ENCODE results near the gene POLR2J2. TPM values are rescaled to one million over a fixed set of nuclear protein-coding genes. Genes with fewer than 3 reads are reported as not detected.
A peak's percentile ranks its signal among the peaks of the same experiment; 100 is the strongest.
"Not testable (repeated sequence)": the region's sequence is repeated elsewhere in the genome, so short reads cannot be mapped to it uniquely, and the experiment has no call there.

Gene POLR2J2
- total RNA-seq, 1 donor from 2014 or later, result 4.6 TPM

DNA sequence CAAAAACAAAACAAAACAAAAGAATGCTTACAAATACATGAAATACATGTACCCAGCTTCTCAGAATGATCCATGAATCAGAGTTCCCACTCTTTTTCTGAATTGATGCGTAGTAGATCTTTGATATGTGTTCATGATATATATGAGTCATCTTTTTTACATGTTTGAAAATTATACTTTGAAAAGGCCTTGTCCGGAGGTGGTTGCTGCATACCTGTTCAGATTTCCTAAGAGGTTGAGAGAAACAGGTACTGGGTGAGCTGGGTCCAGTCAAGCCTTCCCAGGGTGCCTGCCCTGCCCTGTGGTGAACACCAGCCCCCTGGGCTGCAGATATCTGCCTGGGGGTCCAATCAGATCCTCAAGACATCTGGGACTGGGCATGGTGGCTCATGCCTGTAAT lies 4.1 kb upstream of the POLR2J2 start:
- DNase-seq (ENCODE audit: missing footprints); intact Hi-C loops (cut with DNase I): not testable (repeated sequence)

GRCh38 chr7:102673447-102674067 lies 2.1 kb upstream of the POLR2J2 start:
- ATAC-seq; DNase-seq (ENCODE audit: missing footprints); intact Hi-C loops (cut with DNase I): not testable (repeated sequence)

More for the DNA sequence above, 4.1 kb upstream of the POLR2J2 start:
- ATAC-seq, result not testable (repeated sequence)

DNA sequence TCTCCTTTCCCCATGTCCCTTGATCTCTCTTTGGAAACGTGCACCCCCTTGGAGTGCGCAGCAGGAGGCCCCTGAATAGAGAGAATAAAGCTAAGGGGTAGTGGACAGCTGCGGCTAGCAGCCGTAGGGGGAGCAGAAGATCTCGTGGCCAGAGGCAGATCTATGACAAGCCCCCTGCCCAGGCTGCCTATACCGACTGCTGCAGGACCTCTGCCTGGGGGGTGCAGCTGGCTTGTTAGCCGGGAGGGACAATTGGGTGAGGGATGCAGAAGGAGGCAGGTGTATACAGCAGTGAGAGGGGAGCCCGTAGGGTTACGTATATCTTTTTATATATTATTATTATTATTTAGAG lies 469 bp upstream of the POLR2J2 start:
- intact Hi-C loops (cut with DNase I); DNase-seq (ENCODE audit: missing footprints); ATAC-seq: not testable (repeated sequence)

GRCh38 chr7:102667523-102667922 lies 3.9 kb downstream of the POLR2J2 start:
- ATAC-seq; DNase-seq (ENCODE audit: missing footprints); intact Hi-C loops (cut with DNase I): not testable (repeated sequence)

GRCh38 chr7:102666850-102667249 lies 4.6 kb downstream of the POLR2J2 start:
- DNase-seq (ENCODE audit: missing footprints); ATAC-seq; intact Hi-C loops (cut with DNase I): not testable (repeated sequence)

GRCh38 chr7:102664765-102665164 lies 6.7 kb downstream of the POLR2J2 start:
- DNase-seq (ENCODE audit: missing footprints); ATAC-seq; intact Hi-C loops (cut with DNase I): not testable (repeated sequence)

DNA sequence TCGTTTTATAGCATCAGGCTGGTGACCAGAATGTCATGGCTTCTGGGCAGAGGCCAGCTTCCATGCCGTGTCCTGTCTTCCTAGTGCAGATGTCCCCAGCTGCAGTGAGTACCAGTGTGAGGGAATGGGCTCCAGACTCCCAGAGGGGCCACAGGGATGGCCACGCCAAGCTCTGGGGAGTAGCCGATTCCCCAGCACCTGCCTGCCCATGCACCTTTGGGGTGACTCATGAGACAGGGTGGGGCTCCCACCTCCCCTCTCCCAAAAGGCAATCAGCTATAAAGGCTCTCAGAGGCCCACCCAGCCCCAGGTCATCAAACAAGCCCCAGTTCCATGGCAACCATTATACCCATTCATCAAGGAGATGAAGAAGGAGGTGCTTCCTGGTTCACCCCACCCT lies 21.5 kb downstream of the POLR2J2 start, which contains the start of gene SPDYE2B:
Gene SPDYE2B, plus strand, starts transcription at position 396 of the 400 bp plus-strand sequence. CDS start 2,030 bp downstream, outside the sequence.
- peak; percentile 33 for ATAC-seq
- DNase-seq (ENCODE audit: missing footprints); intact Hi-C loops (cut with DNase I): not testable (repeated sequence)

DNA sequence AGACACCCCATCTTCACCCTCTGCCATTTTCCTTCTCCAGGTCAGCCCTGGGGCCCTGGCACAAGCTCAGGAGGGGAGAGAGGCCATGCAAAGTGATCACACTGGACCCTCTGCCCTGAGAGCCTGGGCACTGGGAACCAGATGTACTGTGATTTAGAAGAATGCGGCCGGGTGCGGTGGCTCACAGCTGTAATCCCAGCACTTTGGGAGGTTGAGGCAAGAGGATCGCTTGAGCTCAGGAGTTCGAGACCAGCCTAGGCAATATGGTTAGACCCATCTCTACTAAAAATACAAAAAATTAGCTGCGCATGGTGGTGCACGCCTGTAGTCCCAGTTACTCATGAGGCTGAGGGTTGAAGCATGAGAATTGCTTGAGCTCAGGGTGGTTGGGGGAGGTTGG lies 23.6 kb downstream of the POLR2J2 start:
- intact Hi-C loops (cut with DNase I); ATAC-seq: not testable (repeated sequence)
- DNase-seq (ENCODE audit: missing footprints), result peak; percentile 43

- intact Hi-C loops (cut with DNase I); ATAC-seq; DNase-seq (ENCODE audit: missing footprints): not testable (repeated sequence)
Measured at GRCh38 chr7:102643404-102643803, 28.1 kb downstream of the POLR2J2 start.

GRCh38 chr7:102642691-102643090 lies 28.8 kb downstream of the POLR2J2 start, which contains the start of gene UPK3BL1:
Gene UPK3BL1 (minus strand): TSS chr7:102642791. CDS start chr7:102642741, 50 bp downstream.
- DNase-seq (ENCODE audit: missing footprints); intact Hi-C loops (cut with DNase I): not testable (repeated sequence)
- peak; percentile 44 for ATAC-seq

GRCh38 chr7:102638848-102639247 lies 32.6 kb downstream of the POLR2J2 start:
- DNase-seq (ENCODE audit: missing footprints) (peak; percentile 35), ATAC-seq (peak; percentile 10)
- intact Hi-C loops (cut with DNase I), result not testable (repeated sequence)

DNA sequence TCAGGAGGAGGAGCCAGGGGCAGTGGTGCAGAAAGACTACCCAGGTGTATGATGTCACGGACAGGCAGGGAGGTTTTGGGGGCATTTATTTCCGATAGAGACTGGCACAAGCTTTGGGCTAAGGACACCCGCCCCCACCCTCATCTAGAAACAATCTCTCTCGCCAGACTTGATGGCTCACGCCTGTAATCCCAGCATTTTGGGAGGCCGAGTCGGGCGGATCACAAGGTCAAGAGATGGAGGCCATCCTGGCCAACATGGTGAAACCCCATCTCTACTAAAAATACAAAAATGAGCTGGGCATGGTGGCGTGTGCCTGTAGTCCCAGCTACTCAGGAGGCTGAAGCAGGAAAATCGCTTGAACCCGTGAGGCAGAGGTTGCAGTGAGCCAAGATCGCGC lies 34.5 kb downstream of the POLR2J2 start:
- peak; percentile 46 for DNase-seq (ENCODE audit: missing footprints)
- intact Hi-C loops (cut with DNase I); ATAC-seq: not testable (repeated sequence)

DNA sequence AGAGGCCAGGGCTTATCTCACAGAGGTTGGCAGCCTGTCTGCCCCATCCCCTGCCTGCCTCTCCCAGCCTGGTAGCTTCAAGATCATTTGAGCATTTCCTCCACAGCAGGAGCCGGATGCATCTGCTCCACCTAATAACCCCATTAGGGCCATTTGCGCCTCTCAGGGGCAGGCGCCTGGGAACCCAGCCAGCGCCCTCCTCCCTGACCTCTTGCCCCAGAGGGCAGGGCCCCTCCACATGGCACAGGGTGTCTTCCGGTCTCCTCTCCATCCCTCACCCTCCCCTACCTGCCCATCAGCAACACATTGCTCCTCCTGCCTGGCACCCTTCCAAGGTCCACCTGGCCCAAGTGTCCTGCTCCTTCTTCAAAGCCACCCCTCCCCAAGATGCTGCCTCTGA lies 36.1 kb downstream of the POLR2J2 start:
- ATAC-seq; intact Hi-C loops (cut with DNase I); DNase-seq (ENCODE audit: missing footprints): not testable (repeated sequence)

DNA sequence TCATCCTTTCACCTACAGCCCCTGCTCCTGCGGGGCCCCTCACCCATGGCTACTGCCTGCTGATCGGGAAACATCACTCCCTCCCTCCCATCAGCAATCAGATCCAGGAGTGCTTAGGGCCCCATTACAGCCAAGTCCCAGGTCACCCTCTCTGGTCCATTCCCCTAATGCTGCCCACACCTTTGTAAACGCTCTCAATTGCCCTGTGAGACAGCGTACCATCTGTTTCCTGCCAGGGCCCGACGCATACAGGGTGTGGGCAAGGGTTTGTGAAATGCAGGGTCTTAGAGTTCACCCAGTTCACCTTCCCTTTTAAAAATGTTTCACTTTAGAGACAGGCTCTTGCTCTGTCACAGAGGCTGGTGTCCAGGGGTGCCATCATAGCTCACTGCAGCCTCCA lies 37.2 kb downstream of the POLR2J2 start:
- intact Hi-C loops (cut with DNase I); ATAC-seq: not testable (repeated sequence)
- peak; percentile 25 for DNase-seq (ENCODE audit: missing footprints)

DNA sequence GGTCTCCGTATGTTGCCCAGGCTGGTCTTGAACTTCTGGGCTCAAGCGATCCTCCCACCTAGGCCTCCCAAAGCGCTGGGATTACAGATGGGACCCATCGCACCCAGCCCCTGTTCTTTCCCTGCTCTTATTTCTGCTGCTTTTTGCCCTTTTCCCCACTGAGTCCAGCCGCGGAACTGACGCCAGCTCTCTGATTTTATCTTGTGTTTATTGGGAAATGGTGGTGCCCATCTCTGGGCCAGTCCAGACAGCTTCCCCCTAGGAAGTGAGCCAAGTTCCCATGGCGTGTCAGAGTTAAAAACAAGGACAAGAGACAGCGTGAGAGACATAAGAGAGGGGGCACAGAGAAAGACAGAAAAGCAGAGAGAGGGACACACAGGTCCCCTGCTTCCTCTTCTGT lies 40.8 kb downstream of the POLR2J2 start:
- peak; percentile 37 for DNase-seq (ENCODE audit: missing footprints)
- intact Hi-C loops (cut with DNase I); ATAC-seq: not testable (repeated sequence)

- ATAC-seq, result peak; percentile 23
- DNase-seq (ENCODE audit: missing footprints); intact Hi-C loops (cut with DNase I): not testable (repeated sequence)
Measured at GRCh38 chr7:102627271-102627904, 44.1 kb downstream of the POLR2J2 start.

DNA sequence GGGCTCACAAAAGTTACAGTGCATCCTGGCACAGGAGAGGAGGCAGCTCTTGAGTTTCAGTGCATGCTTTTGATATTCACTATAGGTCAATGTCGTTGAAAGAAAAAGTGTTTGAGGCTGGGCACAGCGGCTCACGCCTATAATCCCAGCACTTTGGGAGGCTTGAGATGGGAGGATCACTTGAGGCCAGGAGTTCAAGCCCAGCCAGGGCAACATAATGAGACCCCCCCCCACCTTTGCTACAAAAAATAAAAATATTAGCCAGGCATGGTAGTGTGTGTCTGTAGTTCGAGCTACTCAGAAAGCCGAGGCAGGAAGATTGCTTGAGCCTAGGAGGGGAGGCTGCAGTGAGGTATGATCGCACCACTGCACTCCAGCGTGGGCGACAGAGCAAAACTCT lies 53.3 kb downstream of the POLR2J2 start:
- DNase-seq (ENCODE audit: missing footprints), result peak; percentile 40
- intact Hi-C loops (cut with DNase I); ATAC-seq: not testable (repeated sequence)

- peak; percentile 85 for DNase-seq (ENCODE audit: missing footprints)
- ATAC-seq, result peak; percentile 95
- intact Hi-C loops (cut with DNase I), result not testable (repeated sequence)
Measured at GRCh38 chr7:102616507-102617125, 54.8 kb downstream of the POLR2J2 start, which contains the start of gene RASA4. Gene RASA4 (minus strand): TSS chr7:102616756. CDS start chr7:102616689, 67 bp downstream.

Measured in Right ventricle myocardium inferior (tissue), 1 donor.